ENCODE data around the gene PLPPR2.
"Not testable (repeated sequence)": the region's sequence is repeated elsewhere in the genome, so short reads cannot be mapped to it uniquely, and the experiment has no call there.

- not testable (repeated sequence) for TF ChIP-seq POLR2A, TAF1, POLR2AphosphoS5, POU2F2 (IDR thresholded peaks at IDR 0.05; ENCODE audit: low read depth, low read length)
- TF ChIP-seq SPI1 (IDR thresholded peaks at IDR 0.05; ENCODE audit: low read depth, low read length) = peak; percentile 62
Observed at GRCh38 chr19:11320278-11320995, 34.8 kb upstream of the PLPPR2 start.
